ENCODE measurements around the gene AFF1. TPM values are rescaled to one million over a fixed set of nuclear protein-coding genes. Genes with fewer than 3 reads are reported as not detected.
A peak's percentile ranks its signal among the peaks of the same experiment; 100 is the strongest.

AFF1 gene
- total RNA-seq, 2 experiments from 2014 or later, result 50.3 to 51.2 TPM

DNA sequence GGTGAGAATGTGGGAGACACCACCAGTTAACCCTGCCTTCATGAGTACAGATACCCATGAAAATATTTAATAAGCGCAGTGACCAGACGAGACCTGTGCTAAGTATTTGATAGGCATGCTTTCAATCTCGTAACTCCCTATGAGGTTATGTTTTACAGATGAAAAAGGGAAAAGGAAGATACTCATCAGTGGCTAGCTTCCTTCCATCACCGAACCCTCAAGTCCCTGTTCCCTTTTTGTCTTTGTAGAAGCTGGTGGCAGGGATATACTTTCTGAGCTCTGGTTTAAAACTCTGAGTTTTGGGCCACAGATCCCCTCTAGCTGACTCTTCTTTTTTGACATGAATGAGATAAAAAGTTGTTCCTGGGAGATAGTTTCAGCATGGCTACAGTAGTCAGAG lies 26.3 kb downstream of the AFF1 start:
- TF ChIP-seq, protein P1, sequence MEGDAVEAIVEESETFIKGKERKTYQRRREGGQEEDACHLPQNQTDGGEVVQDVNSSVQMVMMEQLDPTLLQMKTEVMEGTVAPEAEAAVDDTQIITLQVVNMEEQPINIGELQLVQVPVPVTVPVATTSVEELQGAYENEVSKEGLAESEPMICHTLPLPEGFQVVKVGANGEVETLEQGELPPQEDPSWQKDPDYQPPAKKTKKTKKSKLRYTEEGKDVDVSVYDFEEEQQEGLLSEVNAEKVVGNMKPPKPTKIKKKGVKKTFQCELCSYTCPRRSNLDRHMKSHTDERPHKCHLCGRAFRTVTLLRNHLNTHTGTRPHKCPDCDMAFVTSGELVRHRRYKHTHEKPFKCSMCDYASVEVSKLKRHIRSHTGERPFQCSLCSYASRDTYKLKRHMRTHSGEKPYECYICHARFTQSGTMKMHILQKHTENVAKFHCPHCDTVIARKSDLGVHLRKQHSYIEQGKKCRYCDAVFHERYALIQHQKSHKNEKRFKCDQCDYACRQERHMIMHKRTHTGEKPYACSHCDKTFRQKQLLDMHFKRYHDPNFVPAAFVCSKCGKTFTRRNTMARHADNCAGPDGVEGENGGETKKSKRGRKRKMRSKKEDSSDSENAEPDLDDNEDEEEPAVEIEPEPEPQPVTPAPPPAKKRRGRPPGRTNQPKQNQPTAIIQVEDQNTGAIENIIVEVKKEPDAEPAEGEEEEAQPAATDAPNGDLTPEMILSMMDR (IDR thresholded peaks at IDR 0.05), result no peak
- Histone ChIP-seq H3K4me3 (ENCODE audit: low read length) (no peak overlapping the region), H3K36me3 (ENCODE audit: insufficient read depth, low read length) (peaks cover 10% of the 10 kb centered on the region), H3K27me3 (ENCODE audit: control insufficient read depth in 1 of 2, insufficient read depth in 2 of 2, low read length in 2 of 2) (no peaks in the 10 kb centered on the region), H3K4me1 (ENCODE audit: insufficient read depth, low read length) (no peaks in the 10 kb centered on the region), H3K9me3 (ENCODE audit: control insufficient read depth in 1 of 2, insufficient read depth in 1 of 2, low read length in 2 of 2) (no peaks in the 10 kb centered on the region), H3K27ac (ENCODE audit: low read depth in 1 of 2, low read length in 2 of 2) (no peak overlapping the region)
- intact Hi-C loops (cut with DNase I, micrococcal nuclease), result loop anchor here in 1 of 2 experiments (2.0 kb wide), 1 partner anchor 24 kb away; no protein-coding TSS in a partner anchor
- ATAC-seq (ENCODE audit: poor library complexity) (no peak), DNase-seq (no peak)
- peaks cover 34% of the 10 kb centered on the region for H3K36me3 Mint-ChIP-seq (ENCODE audit: low read depth)
- no peak overlapping the region for H3K27ac Mint-ChIP-seq
- peaks cover 55% of the 10 kb centered on the region for H3K4me1 Mint-ChIP-seq (ENCODE audit: low read depth)
- ChIA-PET POLR2A (interaction anchor here (0.6 to 1.2 kb wide), 3 partner anchors 25 to 81 kb away, joined by 3 to 4 read pairs (median 3); no protein-coding TSS in a partner anchor), CTCF (interaction anchor here (2.1 kb wide), 1 partner anchor 38 kb away, joined by 8 read pairs; no protein-coding TSS in a partner anchor)
- no peaks in the 10 kb centered on the region for H3K27me3 Mint-ChIP-seq
- no peaks in the 10 kb centered on the region for H3K9me3 Mint-ChIP-seq
- no peak overlapping the region for H3K4me3 Mint-ChIP-seq

DNA sequence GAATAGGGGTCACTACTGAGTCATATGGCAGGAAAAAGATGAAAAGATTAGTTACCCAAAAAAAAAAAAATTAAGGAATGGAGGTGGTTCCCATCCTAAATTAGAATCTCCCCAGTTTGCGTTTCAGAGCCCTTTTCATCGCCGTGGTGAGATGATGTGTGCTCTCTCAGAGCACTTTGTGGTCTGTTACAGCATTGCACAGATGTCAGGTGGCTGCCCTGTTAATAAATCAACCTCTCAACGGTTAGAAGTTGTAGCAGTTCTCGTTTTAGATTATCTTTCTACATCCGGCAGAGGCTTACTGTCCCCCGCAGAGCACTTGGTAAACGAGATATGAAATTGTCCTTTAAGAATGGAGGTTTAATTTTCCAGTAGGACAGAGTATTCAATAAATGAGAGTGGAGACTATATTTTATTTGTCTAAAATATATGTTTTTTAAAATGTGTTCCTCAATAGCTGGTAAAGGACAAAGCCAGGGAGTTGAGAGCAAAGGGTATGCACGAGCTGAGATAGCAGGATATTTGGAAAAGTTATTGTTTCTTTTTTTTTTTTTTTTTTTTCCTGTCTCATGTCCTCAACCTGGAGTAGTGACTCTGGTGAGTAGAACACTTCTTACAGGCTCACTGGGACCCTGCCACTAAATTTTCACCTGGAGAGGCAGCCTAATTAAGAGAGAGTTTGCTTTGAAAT lies 26.9 kb downstream of the AFF1 start:
- Histone ChIP-seq H3K27me3 (ENCODE audit: control insufficient read depth in 1 of 2, insufficient read depth in 2 of 2, low read length in 2 of 2) (no peaks in the 10 kb centered on the region), H3K27ac (ENCODE audit: low read depth in 1 of 2, low read length in 2 of 2) (no peak overlapping the region), H3K36me3 (ENCODE audit: insufficient read depth, low read length) (peaks cover 10% of the 10 kb centered on the region), H3K4me3 (ENCODE audit: low read length) (no peak overlapping the region), H3K4me1 (ENCODE audit: insufficient read depth, low read length) (no peaks in the 10 kb centered on the region), H3K9me3 (ENCODE audit: control insufficient read depth in 1 of 2, insufficient read depth in 1 of 2, low read length in 2 of 2) (no peaks in the 10 kb centered on the region)
- Mint-ChIP-seq H3K4me1 (ENCODE audit: low read depth) (peaks cover 51% of the 10 kb centered on the region), H3K27ac (no peak overlapping the region), H3K27me3 (no peaks in the 10 kb centered on the region), H3K36me3 (ENCODE audit: low read depth) (peaks cover 28% of the 10 kb centered on the region), H3K9me3 (no peaks in the 10 kb centered on the region), H3K4me3 (peak overlapping the region; percentile 3)
- ATAC-seq (ENCODE audit: poor library complexity) (peak; percentile 78), DNase-seq (peak in 2 of 14 experiments; percentile 25 to 33)
- intact Hi-C loops (cut with DNase I, micrococcal nuclease), result loop anchor here in 1 of 2 experiments (2.0 kb wide), 1 partner anchor 25 kb away; no protein-coding TSS in a partner anchor
- ChIA-PET POLR2A (interaction anchor here (0.6 kb wide), 1 partner anchor 81 kb away, joined by 4 read pairs; no protein-coding TSS in a partner anchor), CTCF (interaction anchor here (1.0 to 2.1 kb wide), 2 partner anchors 39 to 45 kb away, joined by 3 to 8 read pairs; no protein-coding TSS in a partner anchor)
- TF ChIP-seq, protein P1 (IDR thresholded peaks at IDR 0.05), result no peak

DNA sequence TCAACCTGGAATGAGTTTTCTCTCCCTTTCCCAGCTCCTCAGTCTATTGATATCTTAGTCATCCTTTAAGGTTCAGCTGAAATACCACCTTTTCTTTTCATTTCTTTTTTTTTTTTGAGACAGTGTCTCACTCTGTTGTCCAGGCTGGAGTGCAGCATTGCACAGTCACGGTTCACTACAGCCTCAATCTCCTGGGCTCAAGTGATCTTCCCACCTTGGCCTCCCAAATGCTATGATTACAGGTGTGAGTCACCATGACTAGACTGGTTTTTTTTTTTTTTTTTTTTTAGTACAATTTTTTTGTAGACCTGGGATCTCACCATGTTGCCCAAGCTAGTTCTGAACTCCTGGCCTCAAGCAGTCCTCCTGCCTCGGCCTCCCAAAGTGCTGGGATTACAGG lies 28.9 kb downstream of the AFF1 start:
- ChIA-PET CTCF (interaction anchor here (0.6 to 1.2 kb wide), 2 partner anchors 19 to 66 kb away, joined by 3 to 4 read pairs; no protein-coding TSS in a partner anchor), POLR2A (interaction anchor here (1.5 kb wide), 1 partner anchor 43 kb away, joined by 8 read pairs; no protein-coding TSS in a partner anchor)
- peaks cover 21% of the 10 kb centered on the region for H3K36me3 Mint-ChIP-seq (ENCODE audit: low read depth)
- no peak overlapping the region for H3K4me3 Mint-ChIP-seq
- no peak for ATAC-seq (ENCODE audit: poor library complexity)
- DNase-seq, result no peak
- no peaks in the 10 kb centered on the region for H3K9me3 Mint-ChIP-seq
- peaks cover 44% of the 10 kb centered on the region for H3K4me1 Mint-ChIP-seq (ENCODE audit: low read depth)
- Histone ChIP-seq H3K27ac (ENCODE audit: low read depth in 1 of 2, low read length in 2 of 2) (no peak overlapping the region), H3K27me3 (ENCODE audit: control insufficient read depth in 1 of 2, insufficient read depth in 2 of 2, low read length in 2 of 2) (no peaks in the 10 kb centered on the region), H3K4me3 (ENCODE audit: low read length) (no peak overlapping the region), H3K9me3 (ENCODE audit: control insufficient read depth in 1 of 2, insufficient read depth in 1 of 2, low read length in 2 of 2) (no peaks in the 10 kb centered on the region), H3K4me1 (ENCODE audit: insufficient read depth, low read length) (no peaks in the 10 kb centered on the region), H3K36me3 (ENCODE audit: insufficient read depth, low read length) (peaks cover 10% of the 10 kb centered on the region)
- intact Hi-C loops (cut with DNase I, micrococcal nuclease), result no loop called here
- TF ChIP-seq, protein P1 (IDR thresholded peaks at IDR 0.05), result no peak
- no peaks in the 10 kb centered on the region for H3K27me3 Mint-ChIP-seq
- H3K27ac Mint-ChIP-seq, result no peak overlapping the region

Data from CD4-positive, alpha-beta T cell (primary cell).